ENCODE measurements around the gene AMD1.
"Not testable (repeated sequence)": the region's sequence is repeated elsewhere in the genome, so short reads cannot be mapped to it uniquely, and the experiment has no call there.

Gene AMD1

GRCh38 chr6:110873981-110874879 lies at the start of gene AMD1:
TSS of gene AMD1 (plus strand) at chr6:110874785. CDS start at chr6:110875106, 321 bp downstream.
- peak; percentile 90 for DNase-seq

GRCh38 chr6:110826236-110827129 lies 48.1 kb upstream of the AMD1 start:
- DNase-seq, result no peak

- no peak for DNase-seq
Measured at GRCh38 chr6:110828396-110828795, 46.2 kb upstream of the AMD1 start.

DNA sequence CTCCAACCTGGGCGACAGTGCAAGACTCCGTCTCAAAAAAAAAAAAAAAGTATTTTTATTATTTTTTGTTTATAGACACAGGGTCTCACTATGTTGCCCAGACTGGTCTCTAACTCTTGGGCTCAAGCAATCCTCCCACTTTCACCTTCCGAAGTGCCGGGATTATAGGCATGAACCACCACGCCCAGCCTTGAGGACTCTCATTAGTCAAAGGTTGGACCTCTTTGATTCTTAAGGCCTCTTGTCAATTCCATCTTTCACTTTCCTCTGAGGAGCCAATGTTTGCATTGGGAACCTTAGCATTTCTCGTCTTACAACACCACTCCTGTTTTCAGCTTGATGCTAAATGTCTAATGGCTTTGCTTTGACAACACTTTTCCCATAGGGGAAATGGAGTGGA lies 43.2 kb upstream of the AMD1 start:
- DNase-seq, result no peak

GRCh38 chr6:110833831-110834230 lies 40.8 kb upstream of the AMD1 start:
- DNase-seq, result no peak

- not testable (repeated sequence) for DNase-seq
Measured at GRCh38 chr6:110835751-110836150, 38.8 kb upstream of the AMD1 start.

DNA sequence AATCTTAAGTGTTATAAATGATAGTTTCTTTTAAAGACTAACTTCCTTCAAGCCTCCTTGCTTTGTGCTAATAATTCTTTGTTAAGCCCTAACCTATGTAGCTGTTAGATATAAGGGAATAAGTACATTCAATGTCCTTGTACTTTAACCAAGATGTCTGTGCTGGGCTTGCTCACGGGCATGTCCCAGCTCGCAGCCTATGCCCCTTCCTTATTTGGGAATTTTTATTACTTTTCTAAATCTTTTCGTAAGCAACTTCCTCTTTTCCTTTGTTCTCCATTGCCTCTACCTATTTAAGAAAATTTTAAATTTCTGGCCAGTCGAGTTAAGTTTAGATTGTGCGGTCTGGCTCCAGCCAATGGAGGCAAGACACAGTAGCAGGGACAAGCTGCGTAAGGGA lies 33.3 kb upstream of the AMD1 start:
- no peak for DNase-seq

- DNase-seq, result no peak
Measured at GRCh38 chr6:110849781-110850180, 24.8 kb upstream of the AMD1 start.

DNA sequence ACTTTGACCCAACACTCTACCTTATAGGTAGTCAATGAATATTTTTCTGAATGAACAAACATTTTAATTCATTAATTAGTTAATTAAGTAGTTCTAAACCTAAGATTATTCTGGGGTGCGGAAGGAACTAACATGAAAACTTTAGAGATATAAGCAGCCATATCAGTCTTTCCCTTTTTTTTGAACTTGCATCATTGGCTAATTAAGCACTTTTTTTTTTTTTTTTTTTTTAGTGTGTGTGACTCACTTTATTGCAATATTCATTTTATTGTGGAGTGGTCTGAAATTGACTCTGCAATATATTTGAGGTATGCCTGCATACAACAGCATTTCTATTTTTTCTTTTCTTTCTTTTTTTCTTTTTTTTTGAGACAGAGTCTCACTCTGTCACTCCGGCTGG lies 21.8 kb upstream of the AMD1 start:
- no peak for DNase-seq

GRCh38 chr6:110853754-110854477 lies 20.7 kb upstream of the AMD1 start:
- no peak for DNase-seq

DNA sequence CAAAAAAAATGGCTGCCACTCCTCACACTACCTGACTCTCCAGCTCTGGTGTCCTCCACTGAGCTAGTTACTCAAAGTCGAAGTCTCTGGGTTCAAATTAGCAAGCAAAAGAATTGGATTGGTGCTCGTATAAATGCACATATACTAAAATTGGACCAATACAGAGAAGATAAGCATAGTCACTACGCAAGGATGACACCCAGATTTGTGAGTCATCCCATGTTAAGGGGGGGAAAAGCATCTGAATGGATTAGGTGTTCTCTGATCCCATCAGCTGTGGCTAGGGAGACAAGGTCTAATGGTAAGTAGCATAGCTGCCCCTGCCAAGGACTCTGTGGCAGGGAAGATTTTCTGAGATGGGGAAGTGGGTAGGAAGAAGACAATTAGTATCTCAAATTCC lies 18.3 kb upstream of the AMD1 start:
- no peak for DNase-seq

DNA sequence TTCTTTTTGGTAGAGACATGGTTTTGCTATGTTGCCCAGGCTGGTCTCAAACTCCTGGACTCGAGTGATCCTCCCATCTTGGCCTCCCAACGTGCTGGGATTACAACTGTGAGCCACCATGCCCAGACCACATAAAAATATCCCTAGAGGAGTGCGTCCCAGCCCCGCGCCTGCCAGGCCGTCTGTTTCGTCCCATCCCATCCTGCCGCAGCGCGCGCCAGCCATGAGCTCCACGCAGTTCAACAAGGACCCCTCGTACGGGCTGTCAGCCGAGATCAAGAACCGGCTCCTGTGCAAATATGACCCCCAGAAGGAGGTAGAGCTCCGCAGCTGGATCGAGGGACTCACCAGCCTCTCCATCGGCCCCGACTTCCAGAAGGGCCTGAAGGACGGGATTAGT lies 16.6 kb upstream of the AMD1 start:
- DNase-seq, result no peak

GRCh38 chr6:110858562-110859214 lies 15.9 kb upstream of the AMD1 start:
- no peak for DNase-seq

- DNase-seq, result no peak
Measured at GRCh38 chr6:110859335-110859792, 15.2 kb upstream of the AMD1 start.

GRCh38 chr6:110864824-110865223 lies 9.8 kb upstream of the AMD1 start:
- DNase-seq, result no peak

GRCh38 chr6:110874880-110875547 lies 429 bp downstream of the AMD1 start:
- no peak for DNase-seq

DNA sequence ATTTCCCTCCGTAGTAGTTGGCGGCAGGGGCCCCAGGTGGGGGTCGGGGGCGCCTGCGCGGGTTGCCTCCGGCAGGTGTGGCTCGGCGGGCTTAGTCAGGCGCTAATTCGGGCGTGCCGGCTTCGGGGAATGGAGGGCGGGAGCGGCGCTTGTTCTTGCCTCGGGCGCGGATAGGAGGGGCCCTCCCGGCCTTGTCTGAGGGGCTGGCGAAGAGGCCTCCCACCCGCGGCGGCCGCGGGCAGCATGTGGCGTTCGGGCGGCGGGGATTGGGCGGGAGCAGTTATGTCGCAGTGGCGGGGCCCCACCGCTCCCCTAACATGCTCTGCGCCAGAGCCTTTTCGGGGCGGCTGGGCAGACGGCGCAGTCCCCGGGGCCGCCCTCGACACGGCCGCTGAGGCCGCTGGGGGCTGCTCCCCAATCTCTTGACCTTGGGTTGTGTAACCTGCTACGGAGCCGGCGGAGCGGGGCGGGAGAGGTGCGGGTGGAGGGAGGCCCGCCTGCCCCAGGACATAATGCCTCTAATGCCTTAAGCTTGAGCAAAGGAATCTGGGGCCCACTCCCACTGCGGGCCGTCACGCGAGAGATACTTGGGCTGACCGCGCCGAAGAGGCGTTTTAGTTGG lies 1.1 kb downstream of the AMD1 start:
- no peak for DNase-seq

- DNase-seq, result peak; percentile 79
Measured at GRCh38 chr6:110876170-110876773, 1.7 kb downstream of the AMD1 start.

DNA sequence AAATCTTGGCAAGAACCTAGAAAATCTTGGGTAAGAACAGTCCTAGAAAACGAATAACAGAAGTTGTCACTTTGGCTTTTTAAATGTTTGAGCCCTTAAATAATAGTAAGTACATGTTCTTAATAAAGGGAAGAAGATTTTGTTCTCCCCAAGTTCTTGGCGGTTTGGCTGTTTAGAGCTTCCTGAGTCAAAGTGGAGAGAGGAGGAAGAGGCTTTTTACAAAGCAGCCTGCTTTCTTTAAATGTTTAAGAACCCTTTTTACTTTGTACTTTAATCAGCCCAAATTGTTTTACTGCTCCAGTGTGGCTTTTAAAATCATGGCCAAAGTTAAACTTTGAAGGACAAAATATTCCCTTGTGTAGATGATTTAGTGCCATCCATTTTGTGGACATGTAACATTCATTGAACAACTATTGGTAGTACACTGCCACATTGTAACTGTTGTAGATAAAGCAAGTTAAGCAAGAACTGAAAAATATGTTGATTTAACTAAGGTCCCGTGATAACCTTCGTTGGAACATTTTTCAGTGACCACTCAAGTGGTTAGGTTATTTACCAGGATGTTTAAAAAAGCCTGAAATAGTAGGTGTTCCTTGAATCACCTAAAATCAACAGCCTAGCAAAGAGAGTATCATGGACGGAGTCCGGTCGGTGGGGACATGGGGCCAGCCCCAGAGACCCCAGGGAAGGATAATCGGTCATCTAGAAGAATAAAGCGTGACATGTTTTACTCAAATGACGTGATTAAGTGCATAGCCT lies 2.4 kb downstream of the AMD1 start:
- DNase-seq, result no peak

DNA sequence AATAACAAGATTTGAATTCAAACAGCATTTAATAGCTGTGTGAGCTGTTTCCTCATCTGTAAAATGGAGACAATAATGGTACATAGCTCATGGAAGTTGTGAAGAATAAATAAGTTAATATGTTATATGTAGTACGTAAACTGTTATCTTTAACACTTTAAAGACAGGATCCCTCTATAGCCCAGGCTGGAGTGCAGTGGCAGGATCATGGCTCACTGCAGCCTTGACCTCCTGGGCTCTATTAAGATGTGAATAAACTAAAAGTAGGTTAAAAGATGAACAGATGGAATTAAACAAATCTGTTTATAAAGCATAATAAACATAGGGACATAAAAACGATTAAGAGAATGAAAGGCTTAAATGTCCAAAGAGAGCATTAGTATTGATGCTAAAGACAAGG lies 3.0 kb downstream of the AMD1 start:
- no peak for DNase-seq
